Measurements from ENCODE around the gene VTI1A. TPM values are rescaled to one million over a fixed set of nuclear protein-coding genes. Genes with fewer than 3 reads are reported as not detected.

Gene VTI1A
- total and polyA plus RNA-seq, 2 of the 13 experiments (the other 11 are each of a cell fraction or from before 2014, with no cell fraction given), result 11.7 to 32.7 TPM

DNA sequence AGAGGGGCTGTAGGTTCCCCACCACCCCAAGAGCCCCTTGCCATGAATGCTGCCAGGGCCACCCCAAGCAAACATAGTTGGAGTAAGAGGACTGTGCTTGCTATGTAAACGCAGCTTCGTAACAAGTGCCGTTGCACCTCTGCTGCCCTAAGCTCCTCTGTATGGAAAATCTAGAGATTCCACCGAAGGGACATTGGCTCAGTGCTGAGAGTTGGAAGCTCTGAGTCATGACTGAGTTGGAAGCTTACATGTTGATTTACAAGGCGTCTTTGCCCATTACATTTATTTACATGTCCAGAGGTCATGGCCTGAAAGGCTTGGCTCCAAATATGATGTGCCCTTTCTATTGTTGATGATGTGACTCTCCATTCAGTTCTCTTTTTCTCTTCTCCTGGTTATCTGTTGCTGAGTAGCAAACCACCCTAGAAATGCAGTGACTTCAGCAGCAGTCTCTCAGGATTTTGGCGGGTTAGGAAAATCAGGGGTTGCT is 270.0 kb downstream of the VTI1A start (continued):
- TF ChIP-seq, protein P1, sequence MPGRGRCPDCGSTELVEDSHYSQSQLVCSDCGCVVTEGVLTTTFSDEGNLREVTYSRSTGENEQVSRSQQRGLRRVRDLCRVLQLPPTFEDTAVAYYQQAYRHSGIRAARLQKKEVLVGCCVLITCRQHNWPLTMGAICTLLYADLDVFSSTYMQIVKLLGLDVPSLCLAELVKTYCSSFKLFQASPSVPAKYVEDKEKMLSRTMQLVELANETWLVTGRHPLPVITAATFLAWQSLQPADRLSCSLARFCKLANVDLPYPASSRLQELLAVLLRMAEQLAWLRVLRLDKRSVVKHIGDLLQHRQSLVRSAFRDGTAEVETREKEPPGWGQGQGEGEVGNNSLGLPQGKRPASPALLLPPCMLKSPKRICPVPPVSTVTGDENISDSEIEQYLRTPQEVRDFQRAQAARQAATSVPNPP (CRISPR knock-in tag; IDR thresholded peaks at IDR 0.05), result no peak
- TF ChIP-seq ZNF781 (CRISPR knock-in tag; IDR thresholded peaks at IDR 0.05; ENCODE audit: borderline replicate concordance, not compliant biosample characterization), result no peak
- TF ChIP-seq ZNF816 (CRISPR knock-in tag; IDR thresholded peaks at IDR 0.05; ENCODE audit: borderline replicate concordance), result no peak
- no peak for TF ChIP-seq ZNF296 (CRISPR knock-in tag; conservative IDR thresholded peaks at IDR 0.05)
- no peak for TF ChIP-seq ZBTB42 (CRISPR knock-in tag; IDR thresholded peaks at IDR 0.05)
- TF ChIP-seq, protein P2, sequence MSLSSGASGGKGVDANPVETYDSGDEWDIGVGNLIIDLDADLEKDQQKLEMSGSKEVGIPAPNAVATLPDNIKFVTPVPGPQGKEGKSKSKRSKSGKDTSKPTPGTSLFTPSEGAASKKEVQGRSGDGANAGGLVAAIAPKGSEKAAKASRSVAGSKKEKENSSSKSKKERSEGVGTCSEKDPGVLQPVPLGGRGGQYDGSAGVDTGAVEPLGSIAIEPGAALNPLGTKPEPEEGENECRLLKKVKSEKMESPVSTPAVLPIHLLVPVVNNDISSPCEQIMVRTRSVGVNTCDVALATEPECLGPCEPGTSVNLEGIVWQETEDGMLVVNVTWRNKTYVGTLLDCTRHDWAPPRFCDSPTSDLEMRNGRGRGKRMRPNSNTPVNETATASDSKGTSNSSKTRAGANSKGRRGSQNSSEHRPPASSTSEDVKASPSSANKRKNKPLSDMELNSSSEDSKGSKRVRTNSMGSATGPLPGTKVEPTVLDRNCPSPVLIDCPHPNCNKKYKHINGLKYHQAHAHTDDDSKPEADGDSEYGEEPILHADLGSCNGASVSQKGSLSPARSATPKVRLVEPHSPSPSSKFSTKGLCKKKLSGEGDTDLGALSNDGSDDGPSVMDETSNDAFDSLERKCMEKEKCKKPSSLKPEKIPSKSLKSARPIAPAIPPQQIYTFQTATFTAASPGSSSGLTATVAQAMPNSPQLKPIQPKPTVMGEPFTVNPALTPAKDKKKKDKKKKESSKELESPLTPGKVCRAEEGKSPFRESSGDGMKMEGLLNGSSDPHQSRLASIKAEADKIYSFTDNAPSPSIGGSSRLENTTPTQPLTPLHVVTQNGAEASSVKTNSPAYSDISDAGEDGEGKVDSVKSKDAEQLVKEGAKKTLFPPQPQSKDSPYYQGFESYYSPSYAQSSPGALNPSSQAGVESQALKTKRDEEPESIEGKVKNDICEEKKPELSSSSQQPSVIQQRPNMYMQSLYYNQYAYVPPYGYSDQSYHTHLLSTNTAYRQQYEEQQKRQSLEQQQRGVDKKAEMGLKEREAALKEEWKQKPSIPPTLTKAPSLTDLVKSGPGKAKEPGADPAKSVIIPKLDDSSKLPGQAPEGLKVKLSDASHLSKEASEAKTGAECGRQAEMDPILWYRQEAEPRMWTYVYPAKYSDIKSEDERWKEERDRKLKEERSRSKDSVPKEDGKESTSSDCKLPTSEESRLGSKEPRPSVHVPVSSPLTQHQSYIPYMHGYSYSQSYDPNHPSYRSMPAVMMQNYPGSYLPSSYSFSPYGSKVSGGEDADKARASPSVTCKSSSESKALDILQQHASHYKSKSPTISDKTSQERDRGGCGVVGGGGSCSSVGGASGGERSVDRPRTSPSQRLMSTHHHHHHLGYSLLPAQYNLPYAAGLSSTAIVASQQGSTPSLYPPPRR (CRISPR knock-in tag; IDR thresholded peaks at IDR 0.05; ENCODE audit: borderline replicate concordance), result peak; percentile 86; the same call in 1 of the 2 replicates
- TF ChIP-seq ZNF234 (CRISPR knock-in tag; conservative IDR thresholded peaks at IDR 0.05), result no peak
- TF ChIP-seq NR2F2 (IDR thresholded peaks at IDR 0.05; ENCODE audit: borderline replicate concordance, low read depth), result peak; percentile 93
- TF ChIP-seq CEBPG (CRISPR knock-in tag; IDR thresholded peaks at IDR 0.05), result peak; percentile 41; the same call in 1 of the 2 replicates
- TF ChIP-seq ARNT2 (CRISPR knock-in tag; IDR thresholded peaks at IDR 0.05; ENCODE audit: low read depth), result no peak
- peak; percentile 81 for TF ChIP-seq NFIC (IDR thresholded peaks at IDR 0.05; ENCODE audit: low read length)
- TF ChIP-seq, protein P3, sequence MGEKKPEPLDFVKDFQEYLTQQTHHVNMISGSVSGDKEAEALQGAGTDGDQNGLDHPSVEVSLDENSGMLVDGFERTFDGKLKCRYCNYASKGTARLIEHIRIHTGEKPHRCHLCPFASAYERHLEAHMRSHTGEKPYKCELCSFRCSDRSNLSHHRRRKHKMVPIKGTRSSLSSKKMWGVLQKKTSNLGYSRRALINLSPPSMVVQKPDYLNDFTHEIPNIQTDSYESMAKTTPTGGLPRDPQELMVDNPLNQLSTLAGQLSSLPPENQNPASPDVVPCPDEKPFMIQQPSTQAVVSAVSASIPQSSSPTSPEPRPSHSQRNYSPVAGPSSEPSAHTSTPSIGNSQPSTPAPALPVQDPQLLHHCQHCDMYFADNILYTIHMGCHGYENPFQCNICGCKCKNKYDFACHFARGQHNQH (CRISPR knock-in tag; IDR thresholded peaks at IDR 0.05), result peak; percentile 81
- TF ChIP-seq ZFX (CRISPR knock-in tag; IDR thresholded peaks at IDR 0.05; ENCODE audit: low read depth), result peak; percentile 33; the same call in 1 of the 2 replicates
- TF ChIP-seq SP2 (CRISPR knock-in tag; IDR thresholded peaks at IDR 0.05), result no peak
- peak; percentile 70; the same call in 1 of the 2 replicates for TF ChIP-seq ZMYM2 (CRISPR knock-in tag; IDR thresholded peaks at IDR 0.05)
- TF ChIP-seq, protein P4, sequence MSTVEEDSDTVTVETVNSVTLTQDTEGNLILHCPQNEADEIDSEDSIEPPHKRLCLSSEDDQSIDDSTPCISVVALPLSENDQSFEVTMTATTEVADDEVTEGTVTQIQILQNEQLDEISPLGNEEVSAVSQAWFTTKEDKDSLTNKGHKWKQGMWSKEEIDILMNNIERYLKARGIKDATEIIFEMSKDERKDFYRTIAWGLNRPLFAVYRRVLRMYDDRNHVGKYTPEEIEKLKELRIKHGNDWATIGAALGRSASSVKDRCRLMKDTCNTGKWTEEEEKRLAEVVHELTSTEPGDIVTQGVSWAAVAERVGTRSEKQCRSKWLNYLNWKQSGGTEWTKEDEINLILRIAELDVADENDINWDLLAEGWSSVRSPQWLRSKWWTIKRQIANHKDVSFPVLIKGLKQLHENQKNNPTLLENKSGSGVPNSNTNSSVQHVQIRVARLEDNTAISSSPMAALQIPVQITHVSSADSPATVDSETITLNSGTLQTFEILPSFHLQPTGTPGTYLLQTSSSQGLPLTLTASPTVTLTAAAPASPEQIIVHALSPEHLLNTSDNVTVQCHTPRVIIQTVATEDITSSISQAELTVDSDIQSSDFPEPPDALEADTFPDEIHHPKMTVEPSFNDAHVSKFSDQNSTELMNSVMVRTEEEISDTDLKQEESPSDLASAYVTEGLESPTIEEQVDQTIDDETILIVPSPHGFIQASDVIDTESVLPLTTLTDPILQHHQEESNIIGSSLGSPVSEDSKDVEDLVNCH (CRISPR knock-in tag; IDR thresholded peaks at IDR 0.05), result no peak
- peak; percentile 61 for TF ChIP-seq SMARCC2 (IDR thresholded peaks at IDR 0.05)
- TF ChIP-seq AKAP8 (CRISPR knock-in tag; IDR thresholded peaks at IDR 0.05), result no peak
- TF ChIP-seq, protein P5, sequence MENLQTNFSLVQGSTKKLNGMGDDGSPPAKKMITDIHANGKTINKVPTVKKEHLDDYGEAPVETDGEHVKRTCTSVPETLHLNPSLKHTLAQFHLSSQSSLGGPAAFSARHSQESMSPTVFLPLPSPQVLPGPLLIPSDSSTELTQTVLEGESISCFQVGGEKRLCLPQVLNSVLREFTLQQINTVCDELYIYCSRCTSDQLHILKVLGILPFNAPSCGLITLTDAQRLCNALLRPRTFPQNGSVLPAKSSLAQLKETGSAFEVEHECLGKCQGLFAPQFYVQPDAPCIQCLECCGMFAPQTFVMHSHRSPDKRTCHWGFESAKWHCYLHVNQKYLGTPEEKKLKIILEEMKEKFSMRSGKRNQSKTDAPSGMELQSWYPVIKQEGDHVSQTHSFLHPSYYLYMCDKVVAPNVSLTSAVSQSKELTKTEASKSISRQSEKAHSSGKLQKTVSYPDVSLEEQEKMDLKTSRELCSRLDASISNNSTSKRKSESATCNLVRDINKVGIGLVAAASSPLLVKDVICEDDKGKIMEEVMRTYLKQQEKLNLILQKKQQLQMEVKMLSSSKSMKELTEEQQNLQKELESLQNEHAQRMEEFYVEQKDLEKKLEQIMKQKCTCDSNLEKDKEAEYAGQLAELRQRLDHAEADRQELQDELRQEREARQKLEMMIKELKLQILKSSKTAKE (CRISPR knock-in tag; IDR thresholded peaks at IDR 0.05; ENCODE audit: borderline replicate concordance), result peak; percentile 60

Data from HepG2 (cell line).